HepG2 (cell line): Measurements from ENCODE around the gene TSPAN9. TPM values are rescaled to one million over a fixed set of nuclear protein-coding genes. Genes with fewer than 3 reads are reported as not detected.

Experiments
- AHR ChIP-seq: IDR thresholded peaks from 2 replicates; pipeline ENCODE4 v1.6.1; 2018; ENCODE audit warnings: missing genetic modification reagents, missing compliant biosample characterization
- GABPB1 ChIP-seq: IDR thresholded peaks from 2 replicates; pipeline ENCODE4 v1.6.1; 2016; ENCODE audit warnings: mild to moderate bottlenecking, missing genetic modification reagents, moderate library complexity, missing compliant biosample characterization
- HNF1A ChIP-seq, 2 experiments: sonication (generic) in 1 of 2; formaldehyde crosslinking in 1 of 2; IDR thresholded peaks; 2 replicates each; pipeline versions ENCODE4 v1.4.0 to v1.6.1; 2016 to 2020; ENCODE audit warnings: borderline replicate concordance in 1 of 2, low read depth in 1 of 2, mild to moderate bottlenecking in 1 of 2, missing genetic modification reagents in 1 of 2
- MEIS2 ChIP-seq: sonication (generic); formaldehyde crosslinking; IDR thresholded peaks from 2 replicates; pipeline ENCODE4 v1.9.0; 2021; ENCODE audit warnings: mild to moderate bottlenecking, missing genetic modification reagents
- NBN ChIP-seq: fragments of 450-650 bp; conservative IDR thresholded peaks from 2 replicates; pipeline ENCODE4 v1.6.1; 2017
- RAD21 ChIP-seq: fragments of 450-650 bp; formaldehyde crosslinking; IDR thresholded peaks from 2 replicates; pipeline ENCODE4 v1.5.0; 2020; ENCODE audit warnings: mild to moderate bottlenecking
- SAFB2 ChIP-seq: sonication (generic); formaldehyde crosslinking; IDR thresholded peaks from 2 replicates; pipeline ENCODE4 v1.5.1; 2020; ENCODE audit warnings: missing genetic modification reagents, low read depth, mild to moderate bottlenecking, borderline replicate concordance
- THYN1 ChIP-seq: sonication (generic); formaldehyde crosslinking; IDR thresholded peaks from 2 replicates; pipeline ENCODE4 v1.8.1; 2023; ENCODE audit warnings: low read depth, mild to moderate bottlenecking, moderate library complexity, missing genetic modification reagents, borderline replicate concordance
- ZNF558 ChIP-seq: sonication (generic); formaldehyde crosslinking; IDR thresholded peaks from 2 replicates; pipeline ENCODE4 v1.9.0; 2022; ENCODE audit warnings: mild to moderate bottlenecking, missing genetic modification reagents, borderline replicate concordance
- polyA plus RNA-seq, 8 experiments: library from polyadenylated mRNA; depleted of rRNA in 3 of 8; stranded (reverse) in 7 of 8; unstranded in 1 of 8; fragments of >200 nt; fragmentation: Illumina TruSeq in 4 of 8; extraction: Trizol in 4 of 8; gene quantifications; 2 replicates each; pipeline versions ENCODE4 v1.2.1 to v1.2.3, GENCODE V29; 2011 to 2016; ENCODE audit warnings: low read depth in 4 of 8, missing spikeins in 1 of 8, mixed read lengths in 1 of 8; ENCODE audit not compliant: insufficient read depth in 1 of 8
- total RNA-seq, 5 experiments: library from RNA; depleted of rRNA; stranded (reverse); fragments of >200 nt; fragmentation: Illumina TruSeq; extraction: Trizol; gene quantifications; 2 replicates each; pipeline ENCODE4 v1.2.3, GENCODE V29; 2016; ENCODE audit warnings: low read depth in 1 of 5

Gene TSPAN9
- total and polyA plus RNA-seq, 2 of the 13 experiments (the other 11 are each of a cell fraction or from before 2014, with no cell fraction given): 18.1 to 42.3 TPM

- TF ChIP-seq THYN1 (CRISPR knock-in tag) (no peak), MEIS2 (CRISPR knock-in tag) (no peak), HNF1A (IDR thresholded peaks at IDR 0.05; ENCODE audit: low read depth) (no peak), HNF1A (CRISPR knock-in tag; IDR thresholded peaks at IDR 0.05; ENCODE audit: borderline replicate concordance) (no peak), NBN (no peak), GABPB1 (CRISPR knock-in tag) (no peak), RAD21 (CRISPR knock-in tag) (no peak), SAFB2 (CRISPR knock-in tag) (no peak), AHR (CRISPR knock-in tag) (no peak), ZNF558 (no peak)
Observed at GRCh38 chr12:3134526-3135135, 57.5 kb downstream of the TSPAN9 start (continued).
